ENCODE measurements around the gene VPREB1.

- no peak for TF ChIP-seq POLR2A (IDR thresholded peaks at IDR 0.05)
- no peak for TF ChIP-seq CTCF (IDR thresholded peaks at IDR 0.05 in 8 of 11, conservative IDR thresholded peaks at IDR 0.05 in 3 of 11)
- no peak for TF ChIP-seq POLR2AphosphoS5 (IDR thresholded peaks at IDR 0.05)
These were observed 29.7 kb upstream of the VPREB1 start for GRCh38 chr22:22214819-22215329.

Data from spleen (tissue), 7 donors.